Measurements from ENCODE around the gene IER2. TPM values are rescaled to one million over a fixed set of nuclear protein-coding genes. Genes with fewer than 3 reads are reported as not detected.

IER2 gene, protein sequence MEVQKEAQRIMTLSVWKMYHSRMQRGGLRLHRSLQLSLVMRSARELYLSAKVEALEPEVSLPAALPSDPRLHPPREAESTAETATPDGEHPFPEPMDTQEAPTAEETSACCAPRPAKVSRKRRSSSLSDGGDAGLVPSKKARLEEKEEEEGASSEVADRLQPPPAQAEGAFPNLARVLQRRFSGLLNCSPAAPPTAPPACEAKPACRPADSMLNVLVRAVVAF
- 106 TPM for polyA plus RNA-seq (2013, experiment 1 of 2)
- polyA plus RNA-seq (2013, experiment 2 of 2): 66.8 TPM

- 0% methylated on average over 28 to 39 of the region's 51 CpGs for WGBS, 2 experiments (ENCODE audit: insufficient coverage in 2 of 2)
These were observed at the start of gene IER2, which contains the start of gene STX10 for GRCh38 chr19:13150187-13150930. TSS of gene IER2 (plus strand) at chr19:13150411. CDS start at chr19:13153187, 2,776 bp downstream. TSS of gene STX10 (minus strand) at chr19:13150375. CDS start at chr19:13150173, 202 bp downstream.

GRCh38 chr19:13100841-13101589 lies 49.2 kb upstream of the IER2 start:
- WGBS, 2 experiments (ENCODE audit: insufficient coverage in 2 of 2): 82 to 85% methylated on average over 14 to 15 of the region's 18 CpGs
- H3K4me3 ChIP-seq (ENCODE audit: extremely low read depth, insufficient read depth, low read length, poor library complexity, severe bottlenecking): peak overlapping the region; percentile 35
- H3K9me3 ChIP-seq (ENCODE audit: control insufficient read depth, low read length): no peaks in the 10 kb centered on the region
- H3K36me3 ChIP-seq (ENCODE audit: control insufficient read depth, insufficient read depth, low read length): peaks cover 13% of the 10 kb centered on the region
- H3K4me1 ChIP-seq (ENCODE audit: control insufficient read depth, insufficient read depth, low read length, poor library complexity, severe bottlenecking): peaks cover 17% of the 10 kb centered on the region
- H3K27ac ChIP-seq (ENCODE audit: low read depth, low read length, severe bottlenecking): no peak overlapping the region

More at GRCh38 chr19:13150187-13150930, at the start of gene IER2, which contains the start of gene STX10:
- H3K4me3 ChIP-seq (ENCODE audit: extremely low read depth, insufficient read depth, low read length, poor library complexity, severe bottlenecking): peak within 1 kb of the TSS; percentile 99
- H3K9me3 ChIP-seq (ENCODE audit: control insufficient read depth, low read length): no peaks in the 10 kb centered on the region
- peaks cover 16% of the 10 kb centered on the region for H3K36me3 ChIP-seq (ENCODE audit: control insufficient read depth, insufficient read depth, low read length)
- H3K4me1 ChIP-seq (ENCODE audit: control insufficient read depth, insufficient read depth, low read length, poor library complexity, severe bottlenecking): no peaks in the 10 kb centered on the region
- peak within 1 kb of the TSS; percentile 91 for H3K27ac ChIP-seq (ENCODE audit: low read depth, low read length, severe bottlenecking)

- peaks cover 13% of the 10 kb centered on the region for H3K36me3 ChIP-seq (ENCODE audit: control insufficient read depth, insufficient read depth, low read length)
- H3K9me3 ChIP-seq (ENCODE audit: control insufficient read depth, low read length): no peaks in the 10 kb centered on the region
- H3K4me3 ChIP-seq (ENCODE audit: extremely low read depth, insufficient read depth, low read length, poor library complexity, severe bottlenecking): peak overlapping the region; percentile 35
- peak overlapping the region; percentile 50 for H3K27ac ChIP-seq (ENCODE audit: low read depth, low read length, severe bottlenecking)
- 83 to 92% methylated on average over 5 of the region's 7 CpGs for WGBS, 2 experiments (ENCODE audit: insufficient coverage in 2 of 2)
- peaks cover 17% of the 10 kb centered on the region for H3K4me1 ChIP-seq (ENCODE audit: control insufficient read depth, insufficient read depth, low read length, poor library complexity, severe bottlenecking)
These were observed 48.4 kb upstream of the IER2 start for GRCh38 chr19:13101590-13102415.

DNA sequence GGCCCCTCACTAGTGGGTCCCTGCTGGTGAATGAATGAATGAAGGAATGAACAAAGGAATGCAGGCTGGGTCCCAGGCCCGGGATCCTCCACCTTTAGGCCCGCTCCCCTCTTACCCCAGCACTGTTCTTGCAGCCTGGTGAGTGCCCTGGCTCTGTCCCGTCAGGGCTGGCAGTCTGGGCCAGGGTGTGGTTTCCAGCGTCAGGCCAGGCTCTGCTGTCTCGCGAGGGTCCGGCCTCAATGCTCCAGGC lies 47.9 kb upstream of the IER2 start:
- WGBS, 2 experiments (ENCODE audit: insufficient coverage in 2 of 2): 12 to 15% methylated on average over 5 to 7 of the region's 7 CpGs
- peak overlapping the region; percentile 35 for H3K4me3 ChIP-seq (ENCODE audit: extremely low read depth, insufficient read depth, low read length, poor library complexity, severe bottlenecking)
- H3K36me3 ChIP-seq (ENCODE audit: control insufficient read depth, insufficient read depth, low read length): peaks cover 17% of the 10 kb centered on the region
- peaks cover 17% of the 10 kb centered on the region for H3K4me1 ChIP-seq (ENCODE audit: control insufficient read depth, insufficient read depth, low read length, poor library complexity, severe bottlenecking)
- H3K27ac ChIP-seq (ENCODE audit: low read depth, low read length, severe bottlenecking): peak overlapping the region; percentile 50
- no peaks in the 10 kb centered on the region for H3K9me3 ChIP-seq (ENCODE audit: control insufficient read depth, low read length)

- H3K36me3 ChIP-seq (ENCODE audit: control insufficient read depth, insufficient read depth, low read length): peaks cover 21% of the 10 kb centered on the region
- H3K4me1 ChIP-seq (ENCODE audit: control insufficient read depth, insufficient read depth, low read length, poor library complexity, severe bottlenecking): peaks cover 17% of the 10 kb centered on the region
- no peaks in the 10 kb centered on the region for H3K9me3 ChIP-seq (ENCODE audit: control insufficient read depth, low read length)
- WGBS, 2 experiments (ENCODE audit: insufficient coverage in 2 of 2): 5 to 9% methylated on average over 24 to 27 of the region's 47 CpGs
- H3K27ac ChIP-seq (ENCODE audit: low read depth, low read length, severe bottlenecking): peak within 1 kb of the TSS; percentile 50
- H3K4me3 ChIP-seq (ENCODE audit: extremely low read depth, insufficient read depth, low read length, poor library complexity, severe bottlenecking): peak within 1 kb of the TSS; percentile 35
These were observed 47.3 kb upstream of the IER2 start, which contains the start of gene LYL1 for GRCh38 chr19:13102666-13103580. TSS of gene LYL1 (minus strand) at chr19:13102858. CDS start at chr19:13101171, 1,687 bp downstream.

DNA sequence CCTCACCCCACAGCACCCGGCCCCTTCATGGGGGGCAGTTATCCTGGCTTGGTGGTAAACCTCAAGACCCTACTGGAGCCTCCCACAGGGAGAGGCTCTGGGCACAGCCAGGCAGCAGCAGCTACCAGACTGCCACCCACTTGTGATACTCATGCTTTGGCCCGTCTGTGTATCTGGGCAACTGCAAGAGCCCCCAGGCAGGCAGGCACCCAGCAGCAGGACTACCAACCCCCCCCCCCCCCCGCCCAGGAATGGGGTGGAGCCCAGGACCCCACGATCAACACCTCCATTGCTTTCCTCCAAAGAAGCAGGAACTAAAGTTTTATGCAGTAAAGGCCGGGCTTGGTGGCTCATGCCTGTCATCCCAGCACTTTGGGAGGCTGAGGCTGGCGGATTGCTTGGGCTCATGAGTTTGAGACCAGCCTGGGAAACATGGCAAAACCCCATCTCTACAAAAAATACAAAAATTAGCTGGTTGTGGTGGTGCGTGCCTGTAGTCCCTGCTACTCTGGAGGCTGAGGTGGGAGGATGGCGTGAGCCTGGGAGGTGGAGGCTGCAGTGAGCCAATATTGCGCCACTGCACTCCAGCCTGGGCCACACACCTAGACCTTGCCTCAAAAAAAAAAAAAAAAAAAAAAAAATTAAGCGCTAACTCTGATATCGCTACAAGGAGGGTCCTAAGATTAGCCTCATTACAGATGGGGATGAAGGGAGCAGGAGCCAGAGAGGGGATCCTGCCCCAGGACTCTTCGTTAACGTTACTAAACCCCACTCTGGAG lies 46.4 kb upstream of the IER2 start:
- H3K4me3 ChIP-seq (ENCODE audit: extremely low read depth, insufficient read depth, low read length, poor library complexity, severe bottlenecking): no peak overlapping the region
- peaks cover 27% of the 10 kb centered on the region for H3K36me3 ChIP-seq (ENCODE audit: control insufficient read depth, insufficient read depth, low read length)
- WGBS, 2 experiments (ENCODE audit: insufficient coverage in 2 of 2): 88 to 98% methylated on average over 6 of the region's 13 CpGs
- H3K9me3 ChIP-seq (ENCODE audit: control insufficient read depth, low read length): no peaks in the 10 kb centered on the region
- H3K4me1 ChIP-seq (ENCODE audit: control insufficient read depth, insufficient read depth, low read length, poor library complexity, severe bottlenecking): peaks cover 17% of the 10 kb centered on the region
- peak overlapping the region; percentile 50 for H3K27ac ChIP-seq (ENCODE audit: low read depth, low read length, severe bottlenecking)

- 59 to 61% methylated on average over 26 to 32 of the region's 33 CpGs for WGBS, 2 experiments (ENCODE audit: insufficient coverage in 2 of 2)
- no peak overlapping the region for H3K4me3 ChIP-seq (ENCODE audit: extremely low read depth, insufficient read depth, low read length, poor library complexity, severe bottlenecking)
- H3K4me1 ChIP-seq (ENCODE audit: control insufficient read depth, insufficient read depth, low read length, poor library complexity, severe bottlenecking): peaks cover 17% of the 10 kb centered on the region
- H3K27ac ChIP-seq (ENCODE audit: low read depth, low read length, severe bottlenecking): no peak overlapping the region
- H3K9me3 ChIP-seq (ENCODE audit: control insufficient read depth, low read length): no peaks in the 10 kb centered on the region
- peaks cover 32% of the 10 kb centered on the region for H3K36me3 ChIP-seq (ENCODE audit: control insufficient read depth, insufficient read depth, low read length)
These were observed 45.8 kb upstream of the IER2 start for GRCh38 chr19:13104360-13104847.

DNA sequence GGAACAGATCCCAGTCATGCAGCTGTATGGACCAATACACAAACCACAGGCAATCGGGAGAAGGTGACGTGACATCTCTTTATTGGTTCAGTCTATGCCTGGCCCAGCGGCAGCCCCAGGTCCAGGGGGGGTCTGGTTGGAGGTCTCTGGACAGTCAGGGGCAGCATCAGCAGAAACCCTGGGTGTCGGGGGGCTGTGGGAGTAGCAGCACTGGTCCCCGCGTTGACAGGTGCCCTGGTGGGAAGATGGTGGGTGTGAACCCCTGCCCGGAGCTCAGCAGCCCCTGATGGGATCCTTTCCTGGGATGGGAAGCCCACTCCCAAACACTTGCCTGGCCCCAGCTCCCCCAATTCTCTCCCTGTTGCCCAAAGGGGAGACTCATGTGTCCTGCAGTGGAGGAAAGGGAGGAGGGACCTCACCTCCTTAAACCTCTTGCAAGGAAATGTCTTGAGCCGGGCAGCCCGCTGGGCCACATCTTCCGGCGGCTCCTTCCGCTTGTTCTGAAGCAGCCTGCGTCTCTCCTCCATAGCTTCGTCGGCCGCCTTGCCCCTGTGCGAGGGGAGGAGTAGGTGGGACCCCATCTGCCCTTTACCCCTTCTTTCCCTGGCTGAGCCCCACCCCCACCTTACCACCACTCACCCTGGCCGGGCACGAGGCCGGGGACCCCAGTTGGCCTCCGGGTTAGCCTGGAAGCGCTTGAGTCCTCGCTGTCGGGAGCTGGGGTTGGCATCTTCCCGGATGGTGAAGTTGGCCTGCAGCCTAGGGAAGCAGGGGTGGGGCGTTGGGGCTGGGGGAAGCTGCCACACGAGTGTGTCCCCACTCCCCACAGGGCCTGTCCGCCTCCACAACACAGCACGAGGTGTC lies 45.1 kb upstream of the IER2 start:
- WGBS, 2 experiments (ENCODE audit: insufficient coverage in 2 of 2): 94 to 98% methylated on average over 15 to 19 of the region's 29 CpGs
- no peaks in the 10 kb centered on the region for H3K9me3 ChIP-seq (ENCODE audit: control insufficient read depth, low read length)
- H3K27ac ChIP-seq (ENCODE audit: low read depth, low read length, severe bottlenecking): no peak overlapping the region
- H3K36me3 ChIP-seq (ENCODE audit: control insufficient read depth, insufficient read depth, low read length): peaks cover 37% of the 10 kb centered on the region
- no peak overlapping the region for H3K4me3 ChIP-seq (ENCODE audit: extremely low read depth, insufficient read depth, low read length, poor library complexity, severe bottlenecking)
- peaks cover 17% of the 10 kb centered on the region for H3K4me1 ChIP-seq (ENCODE audit: control insufficient read depth, insufficient read depth, low read length, poor library complexity, severe bottlenecking)

All from mesodermal cell (in vitro differentiated cells).